NAMALWA (cell line): ENCODE results near the gene SNCAIP.
"Not testable (repeated sequence)": the region's sequence is repeated elsewhere in the genome, so short reads cannot be mapped to it uniquely, and the experiment has no call there.

Experiments
- DNase-seq: peaks from one replicate; pipeline ENCODE4 v3.0.0-alpha.2; 2015; ENCODE audit warnings: low spot score

SNCAIP gene

GRCh38 chr5:122315521-122315920 lies 3.5 kb downstream of the SNCAIP start:
- no peak for DNase-seq

- no peak for DNase-seq
These were observed 4.6 kb downstream of the SNCAIP start for GRCh38 chr5:122316656-122317055.

GRCh38 chr5:122319897-122320296 lies 7.9 kb downstream of the SNCAIP start:
- DNase-seq, result no peak

GRCh38 chr5:122321921-122322320 lies 9.9 kb downstream of the SNCAIP start:
- DNase-seq, result no peak

GRCh38 chr5:122322801-122323548 lies 10.9 kb downstream of the SNCAIP start:
- DNase-seq, result no peak

GRCh38 chr5:122323738-122324137 lies 11.7 kb downstream of the SNCAIP start:
- no peak for DNase-seq

GRCh38 chr5:122327110-122327509 lies 15.1 kb downstream of the SNCAIP start:
- DNase-seq, result no peak

- no peak for DNase-seq
These were observed 18.8 kb downstream of the SNCAIP start for GRCh38 chr5:122330881-122331280.

- DNase-seq, result no peak
These were observed 20.8 kb downstream of the SNCAIP start for GRCh38 chr5:122332599-122333555.

GRCh38 chr5:122333564-122333963 lies 21.5 kb downstream of the SNCAIP start:
- DNase-seq, result no peak

GRCh38 chr5:122339591-122339990 lies 27.6 kb downstream of the SNCAIP start:
- DNase-seq, result no peak

GRCh38 chr5:122341087-122341486 lies 29.1 kb downstream of the SNCAIP start:
- no peak for DNase-seq

- DNase-seq, result no peak
These were observed 30.2 kb downstream of the SNCAIP start for GRCh38 chr5:122342256-122342655.

- no peak for DNase-seq
These were observed 35.0 kb downstream of the SNCAIP start for GRCh38 chr5:122346897-122347581.

- no peak for DNase-seq
These were observed 38.5 kb downstream of the SNCAIP start for GRCh38 chr5:122350496-122350895.

GRCh38 chr5:122351416-122352157 lies 39.5 kb downstream of the SNCAIP start:
- no peak for DNase-seq

- DNase-seq, result no peak
These were observed 40.3 kb downstream of the SNCAIP start for GRCh38 chr5:122352331-122352730.

- not testable (repeated sequence) for DNase-seq
These were observed 41.3 kb downstream of the SNCAIP start for GRCh38 chr5:122353361-122353760.

GRCh38 chr5:122354293-122354692 lies 42.3 kb downstream of the SNCAIP start:
- DNase-seq, result no peak

GRCh38 chr5:122355324-122355723 lies 43.3 kb downstream of the SNCAIP start:
- no peak for DNase-seq

GRCh38 chr5:122356855-122357254 lies 44.8 kb downstream of the SNCAIP start:
- DNase-seq, result no peak
